ENCODE data around the gene FBLN7.

DNA sequence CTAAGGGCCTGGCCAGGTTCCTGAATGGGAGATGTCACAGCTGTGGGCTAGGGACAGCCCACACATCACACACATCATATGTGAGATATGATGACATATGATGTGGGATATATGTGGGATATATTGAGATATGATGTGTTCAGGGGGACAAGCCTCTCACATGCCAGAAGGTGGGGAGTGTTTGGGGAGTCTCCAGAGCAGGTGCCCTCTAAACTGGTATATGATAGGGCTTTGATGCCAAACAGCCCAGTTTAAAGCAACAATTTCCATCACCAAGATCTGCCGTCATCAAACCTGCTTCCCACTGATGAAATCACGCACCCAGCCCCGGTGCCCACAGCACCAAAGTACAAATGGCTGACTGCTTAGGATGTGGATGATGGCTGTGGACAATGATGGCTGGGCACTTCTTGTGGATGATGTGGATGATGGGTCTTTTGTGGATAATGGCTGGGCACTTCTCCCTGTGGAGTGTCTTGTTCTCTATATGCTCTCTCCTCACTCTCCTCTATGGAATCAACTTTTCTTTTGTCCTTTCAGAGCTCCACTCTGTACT, 50.9 kb downstream of the FBLN7 start:
- TF ChIP-seq POLR2A (IDR thresholded peaks at IDR 0.05): no peak
- TF ChIP-seq, protein P1, sequence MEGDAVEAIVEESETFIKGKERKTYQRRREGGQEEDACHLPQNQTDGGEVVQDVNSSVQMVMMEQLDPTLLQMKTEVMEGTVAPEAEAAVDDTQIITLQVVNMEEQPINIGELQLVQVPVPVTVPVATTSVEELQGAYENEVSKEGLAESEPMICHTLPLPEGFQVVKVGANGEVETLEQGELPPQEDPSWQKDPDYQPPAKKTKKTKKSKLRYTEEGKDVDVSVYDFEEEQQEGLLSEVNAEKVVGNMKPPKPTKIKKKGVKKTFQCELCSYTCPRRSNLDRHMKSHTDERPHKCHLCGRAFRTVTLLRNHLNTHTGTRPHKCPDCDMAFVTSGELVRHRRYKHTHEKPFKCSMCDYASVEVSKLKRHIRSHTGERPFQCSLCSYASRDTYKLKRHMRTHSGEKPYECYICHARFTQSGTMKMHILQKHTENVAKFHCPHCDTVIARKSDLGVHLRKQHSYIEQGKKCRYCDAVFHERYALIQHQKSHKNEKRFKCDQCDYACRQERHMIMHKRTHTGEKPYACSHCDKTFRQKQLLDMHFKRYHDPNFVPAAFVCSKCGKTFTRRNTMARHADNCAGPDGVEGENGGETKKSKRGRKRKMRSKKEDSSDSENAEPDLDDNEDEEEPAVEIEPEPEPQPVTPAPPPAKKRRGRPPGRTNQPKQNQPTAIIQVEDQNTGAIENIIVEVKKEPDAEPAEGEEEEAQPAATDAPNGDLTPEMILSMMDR (IDR thresholded peaks at IDR 0.05): no peak

Measured in body of pancreas (tissue), 4 donors.